Epithelial cell of esophagus (primary cell): ENCODE results near the gene KIAA1217.

Experiments
- DNase-seq: peaks from one replicate; pipeline ENCODE4 v3.0.0; 2010; ENCODE audit warnings: low read depth
- H3K4me3 ChIP-seq: 2 replicates; pipeline ENCODE4 v1.5.1; 2011; ENCODE audit warnings: mild to moderate bottlenecking, low read length, control low read depth
- CTCF ChIP-seq: IDR thresholded peaks from 2 replicates; pipeline ENCODE4 v1.5.1; 2011; ENCODE audit warnings: low read depth, mild to moderate bottlenecking, low read length, control low read depth, inconsistent platforms; ENCODE audit not compliant: insufficient read depth; ENCODE audit errors: missing control alignments

KIAA1217 gene

GRCh38 chr10:24311888-24312287 is 103.0 kb downstream of the KIAA1217 start:
- no peak for TF ChIP-seq CTCF
- H3K4me3 ChIP-seq = no peak overlapping the region
- DNase-seq = no peak

GRCh38 chr10:24313283-24313682 is 104.3 kb downstream of the KIAA1217 start:
- no peak overlapping the region for H3K4me3 ChIP-seq
- DNase-seq = no peak
- no peak for TF ChIP-seq CTCF

- DNase-seq = no peak
- H3K4me3 ChIP-seq = no peak overlapping the region
- TF ChIP-seq CTCF = no peak
These were observed 106.3 kb downstream of the KIAA1217 start for GRCh38 chr10:24315211-24315610.

GRCh38 chr10:24318517-24318916 is 109.6 kb downstream of the KIAA1217 start:
- H3K4me3 ChIP-seq = no peak overlapping the region
- no peak for TF ChIP-seq CTCF
- peak; percentile 58 for DNase-seq

- DNase-seq = no peak
- TF ChIP-seq CTCF = no peak
- no peak overlapping the region for H3K4me3 ChIP-seq
These were observed 111.4 kb downstream of the KIAA1217 start for GRCh38 chr10:24320373-24320772.

GRCh38 chr10:24324651-24325050 is 115.7 kb downstream of the KIAA1217 start:
- no peak for TF ChIP-seq CTCF

GRCh38 chr10:24331457-24331856 is 122.5 kb downstream of the KIAA1217 start:
- peak; percentile 86 for DNase-seq
- H3K4me3 ChIP-seq = no peak overlapping the region
- TF ChIP-seq CTCF = no peak

More at GRCh38 chr10:24324651-24325050, 115.7 kb downstream of the KIAA1217 start:
- H3K4me3 ChIP-seq = no peak overlapping the region
- DNase-seq = peak; percentile 77
